Measurements from ENCODE around the gene RACK1. TPM values are rescaled to one million over a fixed set of nuclear protein-coding genes. Genes with fewer than 3 reads are reported as not detected.

The RACK1 gene
- total RNA-seq, 4 donors from 2014 or later = 1,300 to 1,812 (median 1,580) TPM

DNA sequence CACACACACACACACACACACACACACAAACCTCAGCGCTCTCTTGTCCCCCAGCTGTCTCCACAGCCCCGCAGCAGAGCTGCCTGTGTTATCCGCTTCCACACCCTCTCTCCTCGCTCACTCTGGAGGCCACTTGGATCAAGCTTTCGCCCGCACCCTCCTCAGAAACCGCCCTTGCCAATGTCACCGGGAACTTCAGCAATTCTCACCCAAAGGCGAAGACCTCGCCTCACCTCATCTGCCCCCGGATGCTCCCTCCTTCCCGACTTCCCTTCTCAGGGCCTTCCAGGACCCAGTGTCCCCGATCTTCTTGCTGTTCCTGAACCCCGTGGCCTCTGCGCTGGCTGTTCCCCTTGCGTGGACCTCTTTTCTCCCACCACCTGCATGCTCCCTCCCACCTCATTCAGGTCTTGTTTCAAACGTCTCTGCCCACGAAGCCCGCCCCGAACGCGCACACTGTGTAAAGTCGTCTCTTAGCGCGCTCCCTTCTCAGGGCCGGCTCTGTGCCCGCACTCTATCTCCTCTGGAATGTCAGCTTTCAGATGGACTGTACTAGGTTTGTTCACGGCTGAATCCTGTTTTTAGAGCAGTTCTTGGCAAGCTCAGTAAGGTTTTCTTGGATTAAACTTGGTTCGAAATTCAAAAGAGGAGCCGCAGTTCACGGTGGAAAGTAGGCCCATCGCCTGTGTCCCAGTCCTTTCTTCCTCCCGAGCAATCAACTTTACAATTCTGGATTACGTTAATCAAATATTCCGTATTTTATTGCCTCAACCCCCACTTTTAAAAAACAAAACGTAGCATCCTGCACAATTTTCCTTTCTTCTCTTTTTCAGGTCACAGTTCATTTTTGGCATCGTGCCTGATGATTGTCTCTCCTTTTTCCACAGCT lies 37.7 kb downstream of the RACK1 start:
- TF ChIP-seq POLR2A (IDR thresholded peaks at IDR 0.05) (no peak), EP300 (IDR thresholded peaks at IDR 0.05) (no peak), POLR2AphosphoS5 (IDR thresholded peaks at IDR 0.05) (no peak)
- TF ChIP-seq, protein P1, sequence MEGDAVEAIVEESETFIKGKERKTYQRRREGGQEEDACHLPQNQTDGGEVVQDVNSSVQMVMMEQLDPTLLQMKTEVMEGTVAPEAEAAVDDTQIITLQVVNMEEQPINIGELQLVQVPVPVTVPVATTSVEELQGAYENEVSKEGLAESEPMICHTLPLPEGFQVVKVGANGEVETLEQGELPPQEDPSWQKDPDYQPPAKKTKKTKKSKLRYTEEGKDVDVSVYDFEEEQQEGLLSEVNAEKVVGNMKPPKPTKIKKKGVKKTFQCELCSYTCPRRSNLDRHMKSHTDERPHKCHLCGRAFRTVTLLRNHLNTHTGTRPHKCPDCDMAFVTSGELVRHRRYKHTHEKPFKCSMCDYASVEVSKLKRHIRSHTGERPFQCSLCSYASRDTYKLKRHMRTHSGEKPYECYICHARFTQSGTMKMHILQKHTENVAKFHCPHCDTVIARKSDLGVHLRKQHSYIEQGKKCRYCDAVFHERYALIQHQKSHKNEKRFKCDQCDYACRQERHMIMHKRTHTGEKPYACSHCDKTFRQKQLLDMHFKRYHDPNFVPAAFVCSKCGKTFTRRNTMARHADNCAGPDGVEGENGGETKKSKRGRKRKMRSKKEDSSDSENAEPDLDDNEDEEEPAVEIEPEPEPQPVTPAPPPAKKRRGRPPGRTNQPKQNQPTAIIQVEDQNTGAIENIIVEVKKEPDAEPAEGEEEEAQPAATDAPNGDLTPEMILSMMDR (IDR thresholded peaks at IDR 0.05) = no peak
- ATAC-seq = no peak
- H3K36me3 ChIP-seq = no peaks in the 10 kb centered on the region
- WGBS, 2 donors (ENCODE audit: low coverage in 1 of 2) = 17 to 29% methylated on average over 31 to 33 of the region's 37 CpGs
- no peaks in the 10 kb centered on the region for H3K27me3 ChIP-seq
- peak overlapping the region; percentile 51 to 78 for H3K4me3 ChIP-seq
- H3K4me1 ChIP-seq = peaks cover 0 to 42% (median 14%) of the 10 kb centered on the region in 3 donors
- peak overlapping the region in 3 of 4 donors; percentile 89 to 90 (median 90) for H3K27ac ChIP-seq
- no peaks in the 10 kb centered on the region for H3K9me3 ChIP-seq

DNA sequence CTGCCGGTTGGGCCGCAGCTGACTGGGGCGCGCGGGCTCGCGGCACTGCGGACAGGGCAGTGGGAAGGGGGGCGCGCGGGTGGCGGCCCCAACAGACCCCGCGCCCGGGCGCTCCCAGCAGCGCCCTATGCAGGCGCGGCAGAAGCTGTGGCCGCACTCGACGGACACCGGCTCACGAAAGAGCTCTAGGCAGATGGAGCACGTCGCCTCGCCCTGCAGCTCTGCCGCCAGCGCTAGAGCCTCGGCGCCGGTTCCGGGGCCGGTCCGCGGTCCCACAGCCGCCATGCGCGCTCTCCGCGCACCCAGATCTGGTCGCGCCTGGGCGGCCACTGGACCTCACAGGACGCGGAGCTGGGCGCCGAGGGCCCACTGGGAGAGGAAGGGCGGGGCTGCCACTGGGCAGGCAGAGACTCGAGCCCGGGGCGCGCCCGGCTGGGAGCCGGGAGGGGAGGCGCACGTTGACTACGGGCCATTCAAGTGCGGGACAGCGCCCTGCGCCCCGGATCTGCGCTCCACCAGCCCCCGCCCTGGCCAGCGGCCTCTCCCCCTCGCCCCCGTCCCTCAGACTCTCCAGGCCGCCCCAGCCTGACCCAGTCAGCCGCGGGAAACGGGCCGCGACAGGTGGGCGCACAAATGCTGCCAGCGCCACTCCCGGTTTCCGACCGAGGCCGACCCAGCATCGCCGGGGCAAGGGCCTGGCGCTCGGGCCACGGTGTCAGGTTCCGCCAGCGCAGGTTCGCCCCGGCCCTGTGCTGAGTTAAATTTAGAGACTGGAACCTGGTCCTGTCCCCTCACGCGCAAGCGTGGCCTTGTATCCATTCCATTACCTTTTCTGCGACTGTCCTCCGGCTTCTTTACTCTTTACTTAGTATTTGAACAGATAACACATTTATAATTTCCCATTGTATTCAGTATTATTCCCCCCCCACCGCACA lies 38.6 kb downstream of the RACK1 start, which contains the start of gene TRIM7:
TSS of gene TRIM7 (minus strand) at position 371 of the 935 bp plus-strand sequence. CDS start at position 285, 86 bp downstream.
- peak within 1 kb of the TSS in 3 of 4 donors; percentile 89 to 90 (median 90) for H3K27ac ChIP-seq
- no peaks in the 10 kb centered on the region for H3K36me3 ChIP-seq
- 13 to 28% methylated on average over 6 to 10 of the region's 94 CpGs for WGBS, 2 donors (ENCODE audit: low coverage in 1 of 2)
- no peaks in the 10 kb centered on the region for H3K27me3 ChIP-seq
- peaks cover 0 to 42% (median 14%) of the 10 kb centered on the region in 3 donors for H3K4me1 ChIP-seq
- TF ChIP-seq POLR2A (IDR thresholded peaks at IDR 0.05) = peak; percentile 18 to 20
- no peak for TF ChIP-seq EP300 (IDR thresholded peaks at IDR 0.05)
- no peak for TF ChIP-seq POLR2AphosphoS5 (IDR thresholded peaks at IDR 0.05)
- TF ChIP-seq, protein P1 (IDR thresholded peaks at IDR 0.05) = no peak
- no peaks in the 10 kb centered on the region for H3K9me3 ChIP-seq
- peak within 1 kb of the TSS; percentile 34 to 78 for H3K4me3 ChIP-seq
- peak; percentile 19 for ATAC-seq

DNA sequence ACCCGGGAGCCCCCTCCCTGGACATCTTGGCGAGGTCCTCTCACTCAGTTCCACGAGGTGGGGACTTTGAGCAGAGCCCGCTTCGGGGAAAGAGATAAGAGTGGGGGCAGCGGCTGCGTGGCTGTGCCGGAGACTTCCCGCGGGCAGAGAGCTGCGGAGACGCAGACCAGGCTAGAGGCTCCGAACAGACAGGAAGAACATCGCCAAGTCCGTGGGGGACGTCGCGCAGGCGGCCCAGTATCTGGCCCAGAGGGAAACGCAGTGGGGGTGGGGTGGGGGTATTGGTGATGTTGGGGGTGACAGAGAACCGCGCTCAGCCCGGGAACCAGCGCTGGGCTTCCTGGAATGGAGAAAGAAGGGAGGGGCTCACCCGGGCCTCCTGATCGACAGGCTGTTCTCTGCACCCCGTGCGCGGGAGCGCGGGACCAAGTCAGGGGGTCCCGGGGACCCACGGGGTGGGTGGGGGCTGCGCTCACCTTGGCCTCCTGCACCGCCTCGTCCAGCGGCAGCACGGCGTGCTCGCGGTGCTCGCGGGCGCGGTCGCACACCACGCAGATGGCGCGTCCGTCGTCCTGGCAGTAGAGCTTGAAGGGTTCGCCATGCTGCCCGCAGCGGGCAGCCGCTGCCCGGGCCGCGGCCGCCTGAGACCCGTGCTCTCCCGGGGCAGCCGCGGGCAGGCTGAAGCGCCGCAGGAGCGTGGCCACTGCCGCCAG lies 39.4 kb downstream of the RACK1 start:
- no peak for ATAC-seq
- 0% methylated on average over 8 of the region's 67 CpGs; no CpG with 5 or more reads in 1 of the 2 donors for WGBS, 2 donors (ENCODE audit: low coverage in 1 of 2)
- TF ChIP-seq, protein P1 (IDR thresholded peaks at IDR 0.05) = no peak
- no peak for TF ChIP-seq POLR2AphosphoS5 (IDR thresholded peaks at IDR 0.05)
- TF ChIP-seq EP300 (IDR thresholded peaks at IDR 0.05) = no peak
- no peak for TF ChIP-seq POLR2A (IDR thresholded peaks at IDR 0.05)

DNA sequence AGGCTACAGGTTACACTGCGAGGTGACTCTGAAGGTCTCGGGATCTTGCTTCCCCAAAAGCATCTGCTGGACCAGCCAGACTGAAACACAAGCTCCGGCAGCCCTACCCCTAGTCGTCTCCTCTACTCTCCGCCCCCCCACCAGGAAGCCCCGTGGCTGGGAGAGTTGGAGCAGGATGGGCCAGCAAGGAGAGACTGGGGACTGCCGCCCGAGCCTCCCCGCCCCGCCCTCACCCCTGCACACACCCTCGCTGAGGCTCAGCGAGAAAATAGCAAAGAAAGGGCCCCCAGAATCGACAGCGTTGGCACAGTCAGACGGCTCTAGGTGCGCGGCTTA lies 40.0 kb downstream of the RACK1 start:
- Histone ChIP-seq H3K4me3 (peak overlapping the region in 1 of 2 donors; percentile 78), H3K9me3 (no peaks in the 10 kb centered on the region), H3K27ac (peak overlapping the region in 3 of 4 donors; percentile 89 to 90 (median 90)), H3K27me3 (no peaks in the 10 kb centered on the region), H3K4me1 (peaks cover 0 to 42% (median 14%) of the 10 kb centered on the region in 3 donors), H3K36me3 (no peaks in the 10 kb centered on the region)
- no peak for TF ChIP-seq POLR2AphosphoS5 (IDR thresholded peaks at IDR 0.05)
- TF ChIP-seq POLR2A (IDR thresholded peaks at IDR 0.05) = no peak
- no peak for TF ChIP-seq EP300 (IDR thresholded peaks at IDR 0.05)
- TF ChIP-seq, protein P1 (IDR thresholded peaks at IDR 0.05) = no peak
- WGBS, 2 donors (ENCODE audit: low coverage in 1 of 2) = 90% methylated on average over 2 of the region's 17 CpGs; no CpG with 5 or more reads in 1 of the 2 donors
- no peak for ATAC-seq

More for the DNA sequence above, 39.4 kb downstream of the RACK1 start:
- no peaks in the 10 kb centered on the region for H3K9me3 ChIP-seq
- H3K4me3 ChIP-seq = peak overlapping the region; percentile 34 to 78
- H3K27ac ChIP-seq = peak overlapping the region in 3 of 4 donors; percentile 89 to 90 (median 90)
- H3K27me3 ChIP-seq = no peaks in the 10 kb centered on the region
- peaks cover 0 to 42% (median 14%) of the 10 kb centered on the region in 3 donors for H3K4me1 ChIP-seq
- no peaks in the 10 kb centered on the region for H3K36me3 ChIP-seq
